Sigmoid colon (tissue), 4 donors: Measurements from ENCODE around the gene PA2G4.
"Not testable (repeated sequence)": the region's sequence is repeated elsewhere in the genome, so short reads cannot be mapped to it uniquely, and the experiment has no call there.

ENCODE experiments used
- EP300 ChIP-seq, 4 donors: sonication (generic); formaldehyde crosslinking; IDR thresholded peaks; one replicate each; pipeline ENCODE4 v1.6.1; 2017; ENCODE audit warnings: antibody characterized with exemption in 4 of 4
- POLR2A ChIP-seq, 2 donors: fragments of 450-650 bp; IDR thresholded peaks; one replicate each; pipeline ENCODE4 v1.6.1; 2016; ENCODE audit warnings: antibody characterized with exemption in 2 of 2, mild to moderate bottlenecking in 2 of 2, moderate library complexity in 2 of 2
- POLR2AphosphoS5 ChIP-seq, 4 donors: sonication (generic); formaldehyde crosslinking; IDR thresholded peaks; one replicate each; pipeline ENCODE4 v1.6.1; 2017; ENCODE audit warnings: antibody characterized with exemption in 4 of 4
- TF ChIP-seq, protein P1 (sequence below), 4 experiments: fragments of 450-650 bp in 3 of 4; fragments of 200-600 bp in 1 of 4; IDR thresholded peaks; one replicate each; pipeline ENCODE4 v1.5.1; 2016 to 2019; ENCODE audit warnings: antibody characterized with exemption in 4 of 4, mild to moderate bottlenecking in 3 of 4, moderate library complexity in 2 of 4

- TF ChIP-seq, protein P1, sequence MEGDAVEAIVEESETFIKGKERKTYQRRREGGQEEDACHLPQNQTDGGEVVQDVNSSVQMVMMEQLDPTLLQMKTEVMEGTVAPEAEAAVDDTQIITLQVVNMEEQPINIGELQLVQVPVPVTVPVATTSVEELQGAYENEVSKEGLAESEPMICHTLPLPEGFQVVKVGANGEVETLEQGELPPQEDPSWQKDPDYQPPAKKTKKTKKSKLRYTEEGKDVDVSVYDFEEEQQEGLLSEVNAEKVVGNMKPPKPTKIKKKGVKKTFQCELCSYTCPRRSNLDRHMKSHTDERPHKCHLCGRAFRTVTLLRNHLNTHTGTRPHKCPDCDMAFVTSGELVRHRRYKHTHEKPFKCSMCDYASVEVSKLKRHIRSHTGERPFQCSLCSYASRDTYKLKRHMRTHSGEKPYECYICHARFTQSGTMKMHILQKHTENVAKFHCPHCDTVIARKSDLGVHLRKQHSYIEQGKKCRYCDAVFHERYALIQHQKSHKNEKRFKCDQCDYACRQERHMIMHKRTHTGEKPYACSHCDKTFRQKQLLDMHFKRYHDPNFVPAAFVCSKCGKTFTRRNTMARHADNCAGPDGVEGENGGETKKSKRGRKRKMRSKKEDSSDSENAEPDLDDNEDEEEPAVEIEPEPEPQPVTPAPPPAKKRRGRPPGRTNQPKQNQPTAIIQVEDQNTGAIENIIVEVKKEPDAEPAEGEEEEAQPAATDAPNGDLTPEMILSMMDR (IDR thresholded peaks at IDR 0.05): not testable (repeated sequence)
- not testable (repeated sequence) for TF ChIP-seq POLR2A, EP300, POLR2AphosphoS5 (IDR thresholded peaks at IDR 0.05)
These were observed 26.4 kb upstream of the PA2G4 start for GRCh38 chr12:56077966-56078365.
